Measurements from ENCODE around the gene GFAP.

GFAP gene

DNA sequence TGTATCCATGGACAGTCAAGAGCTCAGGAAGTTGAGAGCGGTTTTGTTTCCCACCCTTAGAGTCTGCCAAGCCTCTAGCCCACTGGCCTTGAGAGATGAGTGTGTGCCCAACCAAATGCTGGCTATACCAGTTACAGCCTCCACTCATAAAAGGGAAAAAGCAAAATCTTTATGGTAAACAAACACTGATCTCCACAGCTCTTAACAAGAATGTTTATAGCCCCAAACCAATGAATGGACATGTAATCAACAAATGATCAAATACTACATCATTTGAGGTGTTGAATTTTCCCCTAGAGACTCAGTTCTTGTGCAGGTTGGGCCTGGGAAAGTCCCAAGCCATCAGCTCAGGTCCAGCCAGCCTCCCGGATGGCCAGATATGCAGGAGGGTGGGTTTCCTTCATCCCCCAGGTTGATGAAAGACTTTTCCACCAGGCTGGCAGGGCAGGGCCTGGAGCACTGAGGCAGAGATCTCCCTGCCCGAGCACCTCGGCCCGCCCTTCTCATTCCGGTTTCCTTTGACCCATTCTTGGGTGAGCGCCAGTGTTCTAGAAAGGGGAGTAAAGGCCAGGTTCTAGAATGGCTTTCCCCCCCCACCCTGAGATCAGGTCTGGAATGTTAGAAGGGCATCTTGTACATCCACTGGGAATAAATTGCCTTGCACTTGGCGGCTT, 12.2 kb downstream of the GFAP start:
- no peak for DNase-seq (ENCODE audit: low read depth in 1 of 2, low spot score in 1 of 2)

DNA sequence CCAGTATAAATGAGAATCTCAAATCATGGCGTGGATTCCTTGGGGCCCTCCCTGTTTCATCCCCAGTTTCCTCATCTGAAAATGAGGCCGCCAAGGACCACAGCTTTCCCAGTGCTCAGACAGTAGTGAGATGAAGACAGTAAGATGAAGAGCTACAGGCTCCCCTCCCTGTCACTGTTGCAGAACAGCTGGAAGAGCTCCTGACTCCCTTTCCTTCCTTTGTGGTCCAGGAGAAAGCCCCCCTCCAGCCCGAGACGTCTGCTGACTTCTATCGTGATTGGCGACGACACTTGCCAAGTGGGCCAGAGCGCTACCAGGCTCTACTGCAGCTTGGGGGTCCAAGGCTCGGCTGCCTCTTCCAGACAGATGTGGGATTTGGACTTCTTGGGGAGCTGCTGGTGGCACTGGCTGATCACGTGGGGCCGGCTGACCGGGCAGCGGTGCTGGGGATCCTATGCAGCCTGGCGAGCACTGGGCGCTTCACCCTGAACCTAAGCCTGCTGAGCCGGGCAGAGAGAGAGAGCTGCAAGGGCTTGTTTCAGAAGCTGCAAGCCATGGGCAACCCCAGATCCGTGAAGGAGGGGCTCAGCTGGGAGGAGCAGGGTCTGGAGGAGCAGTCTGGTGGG, 13.1 kb downstream of the GFAP start:
- DNase-seq (ENCODE audit: low read depth in 1 of 2, low spot score in 1 of 2) = no peak

DNA sequence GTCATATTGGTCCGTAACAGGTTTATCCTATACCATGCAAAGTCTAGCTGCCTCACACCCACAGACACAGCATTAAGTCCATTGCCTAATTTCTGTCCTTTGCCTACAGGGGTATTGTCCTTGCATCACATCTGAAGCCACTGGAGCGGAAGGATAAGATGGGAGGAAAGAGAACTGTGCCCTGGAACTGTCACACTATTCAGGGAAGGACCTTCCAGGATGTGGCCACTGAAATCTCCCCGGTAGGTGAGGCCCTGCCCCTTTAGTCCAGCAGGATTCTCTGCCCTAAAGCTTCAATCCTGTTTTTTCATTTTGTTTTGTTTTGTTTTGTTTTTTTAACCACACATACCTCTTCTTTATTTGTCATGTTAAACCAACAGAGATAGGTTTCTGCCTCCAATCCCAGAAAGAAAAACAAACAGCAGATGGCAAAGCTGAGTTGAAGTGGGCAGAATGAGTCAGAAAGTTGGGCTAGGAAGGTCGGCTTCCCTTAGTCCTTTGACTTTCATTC, 13.8 kb downstream of the GFAP start:
- no peak for DNase-seq (ENCODE audit: low read depth in 1 of 2, low spot score in 1 of 2)

DNA sequence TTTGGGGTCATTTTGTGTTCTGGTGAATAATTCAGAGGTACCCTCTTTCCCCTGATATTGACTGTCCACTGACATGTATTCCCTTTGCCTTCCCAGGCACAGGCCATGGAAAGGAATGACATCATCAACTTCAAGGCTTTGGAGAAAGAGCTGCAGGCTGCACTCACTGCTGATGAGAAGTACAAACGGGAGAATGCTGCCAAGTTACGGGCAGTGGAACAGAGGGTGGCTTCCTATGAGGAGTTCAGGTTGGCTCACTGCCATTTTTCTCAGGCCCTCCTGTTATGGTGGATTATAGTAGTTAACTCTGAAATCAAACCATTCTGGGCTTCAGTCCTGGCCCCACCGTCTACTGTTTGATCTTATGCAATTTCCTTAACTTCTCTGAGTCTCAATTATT, 14.4 kb downstream of the GFAP start:
- DNase-seq (ENCODE audit: low read depth in 1 of 2, low spot score in 1 of 2) = no peak

DNA sequence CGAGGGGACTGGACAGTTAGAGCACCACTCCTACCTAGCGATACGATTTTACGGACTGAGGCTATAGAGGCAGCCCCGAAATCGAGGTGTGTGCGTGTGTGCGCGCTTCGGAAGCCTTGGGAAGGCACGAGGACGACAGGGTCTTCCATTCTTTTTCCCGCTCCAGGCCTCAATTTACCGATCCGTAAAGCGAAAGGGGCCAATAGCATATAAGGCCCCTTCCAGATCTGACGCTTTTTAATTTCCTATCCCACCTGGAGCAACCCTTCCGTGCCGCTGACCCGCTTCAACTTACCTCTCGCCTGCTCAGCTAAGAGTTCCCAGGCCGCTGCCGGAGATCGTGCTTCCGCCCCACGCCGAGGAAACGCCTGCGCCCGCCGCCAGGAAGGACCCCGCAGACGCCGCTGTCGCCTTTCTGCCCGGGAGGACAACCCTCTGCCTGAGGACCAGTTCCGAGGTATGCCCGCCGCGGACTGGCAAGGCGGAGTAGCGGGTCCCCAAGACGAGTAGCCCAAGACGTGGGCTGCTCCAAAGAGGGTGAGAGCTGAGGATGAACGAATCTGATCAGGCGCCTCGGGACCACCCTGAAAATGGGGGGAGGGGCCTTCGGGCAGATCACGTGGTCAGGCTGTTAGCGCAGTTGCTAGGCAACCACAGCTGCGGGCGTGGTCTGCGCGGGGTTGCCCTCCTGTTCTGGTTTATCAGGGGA, 16.1 kb downstream of the GFAP start, which contains the start of gene EFTUD2:
EFTUD2 (minus strand) TSS at position 372 of the 709 bp plus-strand sequence. CDS start 4,924 bp downstream, outside the sequence.
- peak; percentile 87 for DNase-seq (ENCODE audit: low read depth in 1 of 2, low spot score in 1 of 2)

DNA sequence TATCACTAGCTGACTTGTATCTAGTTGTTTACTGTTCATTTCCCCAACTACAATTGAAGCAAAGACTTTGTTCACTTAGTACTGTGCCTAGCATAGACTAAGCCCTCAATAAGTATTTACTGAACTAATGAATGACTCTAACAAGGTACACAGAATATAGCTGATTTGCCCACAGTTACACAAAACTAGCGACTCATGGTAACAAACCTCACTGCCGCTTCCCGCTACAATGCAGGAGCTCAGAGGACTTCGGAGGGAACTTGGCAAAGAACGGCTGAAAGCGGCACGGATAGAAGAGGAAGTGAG, 16.6 kb downstream of the GFAP start:
- DNase-seq (ENCODE audit: low read depth in 1 of 2, low spot score in 1 of 2) = no peak

DNA sequence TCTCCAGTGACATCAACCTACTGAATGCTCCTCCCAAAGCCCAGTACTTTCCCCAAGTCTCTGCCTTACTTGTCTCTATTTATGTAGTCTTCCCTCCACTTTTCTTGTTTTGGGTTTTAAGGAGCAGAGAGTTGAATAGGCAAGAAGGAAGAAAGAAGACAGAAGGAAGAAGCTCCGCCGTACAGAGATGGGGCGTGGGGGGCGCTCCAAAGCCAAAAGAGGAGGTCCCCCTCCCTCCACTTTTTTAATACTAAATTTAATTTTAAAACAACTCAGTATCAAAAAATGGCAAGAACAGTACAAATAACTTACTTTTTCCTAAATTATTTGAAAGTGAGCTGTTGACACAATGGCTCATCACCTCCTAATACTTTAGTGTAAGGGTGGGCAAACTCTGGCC, 20.7 kb downstream of the GFAP start:
- DNase-seq (ENCODE audit: low read depth in 1 of 2, low spot score in 1 of 2) = no peak

DNA sequence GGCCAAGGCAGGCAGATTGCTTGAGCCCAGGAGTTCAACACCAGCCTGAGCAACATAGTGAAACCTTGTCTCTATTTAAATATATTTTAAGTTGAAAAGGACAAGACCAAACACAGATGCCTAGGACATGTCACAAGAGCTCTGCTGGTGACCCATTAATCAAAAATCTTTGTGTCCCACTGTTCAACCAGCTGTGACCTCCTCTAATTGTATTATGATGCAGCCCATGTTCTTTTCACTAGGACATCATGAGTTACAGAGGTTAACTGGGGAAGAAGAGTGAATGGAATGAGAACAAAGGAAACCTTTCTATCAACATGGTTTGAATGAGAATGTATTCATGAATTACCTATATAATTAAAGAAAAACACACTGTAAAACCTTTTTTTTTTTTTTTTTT, 23.1 kb downstream of the GFAP start:
- no peak for DNase-seq (ENCODE audit: low read depth in 1 of 2, low spot score in 1 of 2)

DNA sequence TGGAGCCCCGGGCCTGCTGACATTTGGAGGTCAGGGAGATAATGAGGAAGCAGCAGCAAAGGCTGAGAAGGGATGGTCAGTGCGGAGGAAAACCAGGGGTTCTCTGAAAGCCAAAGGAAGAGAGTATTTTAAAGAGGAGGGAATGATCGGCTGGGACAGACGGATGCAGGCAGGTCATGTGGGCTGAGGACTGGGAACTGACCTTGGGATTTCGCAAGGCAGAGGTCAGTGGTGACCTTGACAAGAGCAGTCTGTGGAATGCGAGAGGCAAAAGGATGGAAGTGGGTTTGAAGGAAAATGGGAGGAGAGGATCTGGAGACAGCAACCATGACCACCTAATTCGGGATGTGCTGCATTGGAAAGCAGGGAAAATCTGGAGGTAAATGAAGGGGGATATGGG, 26.3 kb downstream of the GFAP start:
- no peak for DNase-seq (ENCODE audit: low read depth in 1 of 2, low spot score in 1 of 2)

DNA sequence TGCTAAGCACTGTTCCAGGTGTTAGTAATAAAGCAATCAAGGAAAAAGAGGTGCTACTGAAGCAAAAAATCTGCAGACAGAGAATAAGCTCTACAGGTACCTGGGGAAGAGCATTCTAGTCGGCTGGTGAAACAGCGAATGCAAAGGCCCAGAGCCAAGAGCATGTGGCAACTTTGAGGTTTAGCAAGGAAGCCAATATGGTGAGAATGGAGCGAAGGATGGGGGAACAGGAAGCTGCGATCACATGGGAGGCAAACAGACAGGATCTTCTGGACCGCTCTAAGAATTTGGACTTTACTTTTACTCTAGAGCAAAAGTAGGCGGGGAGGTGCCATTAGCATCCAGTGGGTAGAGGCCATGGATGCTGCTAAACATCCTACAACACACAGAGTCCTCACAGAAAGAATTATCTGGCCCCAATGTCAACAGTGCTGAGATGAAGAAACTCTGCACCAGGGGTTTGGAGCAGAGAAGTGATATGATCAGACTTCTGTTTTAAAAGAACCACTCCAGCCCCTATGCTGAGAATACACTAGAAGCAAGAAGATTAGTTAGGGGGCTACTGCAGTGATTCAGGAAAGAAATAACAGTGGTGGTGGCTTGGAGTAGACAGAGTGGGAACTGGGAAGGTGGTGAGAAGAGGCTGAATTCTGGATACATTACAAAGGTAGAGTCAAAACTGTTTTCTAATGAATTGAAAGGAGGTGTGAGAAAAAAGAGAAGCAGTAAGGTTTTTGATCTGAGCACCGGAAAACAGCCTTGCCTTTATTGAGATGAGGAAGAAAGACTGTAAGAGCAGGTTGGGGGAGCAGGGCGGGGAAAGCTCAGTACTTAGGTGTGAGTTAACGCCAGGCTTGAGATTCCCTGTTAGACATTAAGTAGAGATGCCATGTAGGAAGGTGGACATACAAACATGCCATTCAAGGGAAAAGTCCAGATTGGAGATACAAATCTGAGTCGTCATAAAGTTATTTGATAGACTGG, 27.0 kb downstream of the GFAP start:
- no peak for DNase-seq (ENCODE audit: low read depth in 1 of 2, low spot score in 1 of 2)

DNA sequence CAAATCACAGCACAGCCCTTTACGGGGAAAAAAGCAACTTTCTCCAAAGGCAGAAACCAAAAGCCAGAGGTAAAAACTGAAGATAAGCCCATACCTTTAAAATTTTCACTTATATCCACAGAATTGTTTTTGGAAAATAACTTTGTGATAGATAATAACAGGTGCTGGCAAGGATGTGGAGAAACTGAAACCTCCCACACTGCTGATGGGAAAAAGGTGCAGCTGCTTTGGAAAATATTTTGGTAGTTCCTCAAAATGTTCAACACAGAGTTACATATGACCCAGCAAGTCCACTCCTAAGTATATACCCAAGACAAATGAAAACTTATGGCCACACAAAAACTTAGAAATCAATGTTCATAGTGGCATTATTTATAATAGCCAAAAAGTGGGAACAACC, 28.3 kb downstream of the GFAP start:
- DNase-seq (ENCODE audit: low read depth in 1 of 2, low spot score in 1 of 2) = no peak

DNA sequence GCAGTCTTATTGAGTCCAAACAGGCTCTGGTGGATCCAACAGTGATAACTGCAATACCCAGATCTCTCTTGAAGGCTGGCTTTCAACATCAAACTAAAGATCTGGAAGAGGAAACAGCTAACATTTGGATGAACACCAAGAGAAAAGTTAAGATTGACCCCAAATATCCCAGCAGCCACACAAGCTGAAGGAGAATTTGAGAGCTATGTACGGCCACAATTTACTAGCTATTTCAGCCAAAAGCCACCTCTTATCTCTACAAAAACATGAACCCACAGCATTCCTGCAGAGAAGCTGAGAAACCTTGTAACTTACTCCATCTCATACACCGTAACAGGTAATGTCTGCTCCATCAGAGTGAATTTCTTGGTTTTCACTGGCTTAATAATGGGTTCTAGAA, 30.4 kb downstream of the GFAP start:
- DNase-seq (ENCODE audit: low read depth in 1 of 2, low spot score in 1 of 2) = no peak

DNA sequence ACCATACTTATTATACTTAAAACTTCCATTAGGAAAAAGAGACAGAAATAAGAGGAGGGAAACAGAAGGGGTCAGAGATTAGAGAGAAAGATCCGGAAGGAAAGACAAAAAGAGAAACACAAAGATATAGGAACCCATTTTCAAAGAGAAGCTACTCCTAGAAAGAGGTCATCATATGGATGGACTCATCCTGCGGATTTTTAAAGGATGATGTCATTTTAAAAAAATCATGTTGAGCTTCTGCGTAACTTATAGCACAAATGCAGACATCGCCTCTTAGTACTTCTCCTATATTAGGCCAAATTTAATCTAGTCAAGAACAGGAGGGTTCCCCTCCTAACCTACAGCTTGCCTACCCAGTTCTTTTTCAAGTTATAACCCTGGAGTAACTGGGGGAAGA, 34.2 kb downstream of the GFAP start:
- no peak for DNase-seq (ENCODE audit: low read depth in 1 of 2, low spot score in 1 of 2)

DNA sequence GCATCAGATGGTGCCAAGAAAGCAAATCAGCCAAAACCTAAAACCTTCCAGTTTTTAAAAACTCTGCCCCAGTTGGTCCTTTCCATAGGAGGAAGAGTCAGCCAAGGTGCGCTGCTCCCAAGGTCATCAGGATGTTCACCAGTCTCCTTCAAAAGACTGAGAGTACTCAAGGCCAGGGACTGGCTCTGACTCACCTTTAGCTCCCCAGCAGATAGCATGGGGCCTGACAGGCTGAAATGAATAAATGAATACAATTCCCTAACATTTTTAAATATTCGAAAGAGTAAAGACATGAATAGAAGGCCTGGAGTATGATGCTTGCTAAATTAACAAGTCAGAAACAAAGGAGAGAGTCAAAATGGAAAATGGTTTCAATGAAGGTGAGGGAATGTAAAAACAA, 35.2 kb downstream of the GFAP start:
- DNase-seq (ENCODE audit: low read depth in 1 of 2, low spot score in 1 of 2) = no peak

DNA sequence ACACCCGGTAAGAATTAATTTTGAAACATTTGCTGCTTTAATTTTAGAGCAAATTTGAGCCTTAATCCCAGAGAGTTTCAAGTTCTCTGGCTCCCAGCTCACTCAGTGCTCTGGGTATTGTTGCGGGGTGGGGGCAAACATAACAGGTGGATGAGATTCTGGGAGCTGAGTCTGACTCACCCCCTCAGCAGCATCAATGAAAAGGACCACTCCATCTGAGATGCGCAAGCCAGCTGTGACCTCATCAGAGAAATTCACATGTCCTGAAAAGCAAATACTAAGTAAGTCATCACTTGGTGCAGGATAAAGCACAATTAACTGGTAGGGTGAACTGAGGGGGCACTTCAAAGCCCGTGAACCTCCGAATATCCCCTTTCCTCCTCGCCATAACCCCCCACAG, 35.9 kb downstream of the GFAP start:
- DNase-seq (ENCODE audit: low read depth in 1 of 2, low spot score in 1 of 2) = no peak

DNA sequence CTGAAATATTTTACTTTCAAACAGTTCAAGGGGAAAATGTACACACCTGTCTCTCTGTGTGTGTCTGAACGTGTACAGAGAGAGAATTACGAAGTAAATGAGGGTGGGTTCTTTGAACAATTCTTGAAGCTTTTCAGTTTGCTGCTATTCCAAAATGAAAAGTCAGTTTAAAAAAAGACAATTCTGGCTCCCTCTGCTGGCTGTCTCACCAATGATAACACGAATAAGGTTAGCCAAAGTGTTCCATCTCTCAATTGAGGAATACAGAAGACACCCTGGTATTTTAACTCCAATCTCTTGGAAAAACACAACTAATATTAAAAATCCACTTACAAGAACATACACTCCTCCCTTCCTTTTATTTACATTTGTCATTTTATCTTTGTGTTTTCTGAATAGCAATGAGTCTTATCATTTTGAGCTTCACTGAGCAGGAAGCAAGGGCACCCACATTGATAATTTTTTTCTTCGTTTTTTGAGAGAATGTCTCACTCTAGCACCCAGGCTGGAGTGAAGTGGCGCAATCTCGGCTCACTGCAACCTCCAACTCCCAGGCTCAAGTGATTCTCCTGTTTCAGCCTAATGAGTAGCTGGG, 36.6 kb downstream of the GFAP start:
- DNase-seq (ENCODE audit: low read depth in 1 of 2, low spot score in 1 of 2) = no peak

DNA sequence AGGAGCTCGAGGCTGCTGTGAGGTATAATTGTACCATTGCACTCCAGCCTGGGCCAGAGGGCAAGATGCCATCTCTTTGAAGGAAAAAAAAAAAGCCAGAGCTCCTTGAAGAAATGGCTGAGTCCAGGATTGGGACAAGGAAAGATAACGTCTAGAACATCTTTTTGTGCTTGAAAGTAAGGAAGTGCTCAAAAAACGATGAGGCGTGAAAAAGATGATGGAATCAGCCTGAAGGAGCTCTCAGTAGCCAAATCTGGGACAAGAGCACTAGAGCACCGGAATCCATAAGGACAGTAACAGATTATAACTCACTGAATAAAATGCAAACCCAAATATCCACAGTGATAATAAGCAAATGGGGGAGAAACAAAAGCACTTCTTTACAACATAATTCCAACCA, 38.2 kb downstream of the GFAP start:
- DNase-seq (ENCODE audit: low read depth in 1 of 2, low spot score in 1 of 2) = no peak

DNA sequence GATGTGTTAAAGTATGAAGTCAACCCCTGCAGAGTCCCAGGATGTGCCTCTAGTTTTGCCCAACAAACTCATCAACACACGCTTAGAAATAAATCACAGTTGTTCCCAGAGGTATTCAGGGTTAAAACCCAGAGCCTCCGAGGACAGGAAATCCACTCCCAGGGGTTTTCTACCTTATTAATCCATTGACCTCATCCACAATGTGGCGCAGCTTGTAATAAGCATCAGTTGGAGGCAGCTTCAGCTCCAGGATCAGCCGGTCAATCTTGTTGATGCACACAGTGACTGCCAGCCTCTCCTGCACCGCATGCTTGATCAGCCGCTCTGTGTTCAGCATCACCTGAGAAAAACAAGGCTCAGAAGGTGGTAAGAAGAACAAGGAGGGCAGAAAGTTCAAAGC, 39.5 kb downstream of the GFAP start:
- no peak for DNase-seq (ENCODE audit: low read depth in 1 of 2, low spot score in 1 of 2)

DNA sequence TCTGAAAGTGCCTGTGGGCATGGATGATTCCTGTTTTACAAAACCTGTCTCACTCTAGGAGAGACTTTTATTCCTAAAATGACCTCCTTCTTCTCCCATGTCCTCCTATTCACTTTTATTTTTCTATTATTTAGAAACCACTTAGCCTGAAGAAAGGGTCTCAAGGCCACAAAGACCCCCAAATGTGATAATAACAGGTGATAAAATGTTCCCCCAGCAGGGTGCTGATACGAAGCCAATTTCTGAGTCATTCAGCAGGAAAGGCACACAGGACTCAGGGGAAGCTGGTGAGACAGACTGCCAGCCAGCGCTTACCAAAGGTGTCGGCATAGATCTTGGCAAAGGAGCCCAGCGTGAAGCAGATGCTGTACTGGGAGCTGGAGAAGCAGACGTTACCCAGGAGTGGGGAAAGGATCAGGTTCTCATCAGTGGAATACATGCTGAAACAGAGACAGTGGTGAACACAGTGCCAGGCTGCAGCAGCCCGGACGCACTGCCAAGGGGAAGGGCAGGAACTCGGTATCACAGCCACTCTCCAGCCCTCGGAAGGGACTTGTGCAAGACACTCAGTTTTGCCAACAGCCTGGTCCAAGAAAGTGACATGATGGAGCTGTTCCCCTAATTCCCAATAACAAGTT, 43.0 kb downstream of the GFAP start:
- no peak for DNase-seq (ENCODE audit: low read depth in 1 of 2, low spot score in 1 of 2)

DNA sequence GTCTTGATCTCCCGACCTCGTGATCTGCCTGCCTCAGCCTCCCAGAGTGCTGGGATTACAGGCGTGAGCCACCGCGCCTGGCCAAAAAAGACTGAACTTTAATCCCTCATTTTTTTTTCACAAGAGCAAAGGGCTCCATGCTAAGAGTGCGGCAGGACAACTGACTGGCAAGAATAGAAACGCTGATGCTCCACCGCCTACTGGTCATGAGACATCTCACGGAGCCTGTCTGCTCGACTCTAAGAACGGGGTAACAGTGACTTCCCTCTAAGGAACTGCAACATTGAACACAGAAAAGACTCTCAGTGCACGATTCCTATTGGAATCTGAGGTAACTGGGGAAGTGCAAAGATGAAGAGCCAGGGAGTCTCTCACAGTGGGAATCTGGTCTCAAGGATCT, 43.7 kb downstream of the GFAP start:
- DNase-seq (ENCODE audit: low read depth in 1 of 2, low spot score in 1 of 2) = no peak

Data from stimulated activated CD4-positive, alpha-beta T cell treated with anti-CD3 and anti-CD28 coated beads, Interleukin-15, amount 100 ng/mL, for 1 hour (primary cell).